H1 (cell line): Measurements from ENCODE around the gene LRRC3C.

Experiments
- CEBPB ChIP-seq: IDR thresholded peaks from 2 replicates; pipeline ENCODE4 v1.6.1; 2012; ENCODE audit warnings: low read depth, low read length
- GABPA ChIP-seq: IDR thresholded peaks from 2 replicates; pipeline ENCODE4 v1.6.1; 2011; ENCODE audit warnings: mild to moderate bottlenecking, low read length, moderate library complexity, borderline replicate concordance; ENCODE audit not compliant: insufficient read depth
- POLR2AphosphoS5 ChIP-seq: IDR thresholded peaks from 2 replicates; pipeline ENCODE4 v1.6.1; 2011; ENCODE audit warnings: low read depth, low read length
- RXRA ChIP-seq: IDR thresholded peaks from 2 replicates; pipeline ENCODE4 v1.6.1; 2011; ENCODE audit warnings: low read depth, mild to moderate bottlenecking, low read length, moderate library complexity; ENCODE audit not compliant: insufficient read depth

DNA sequence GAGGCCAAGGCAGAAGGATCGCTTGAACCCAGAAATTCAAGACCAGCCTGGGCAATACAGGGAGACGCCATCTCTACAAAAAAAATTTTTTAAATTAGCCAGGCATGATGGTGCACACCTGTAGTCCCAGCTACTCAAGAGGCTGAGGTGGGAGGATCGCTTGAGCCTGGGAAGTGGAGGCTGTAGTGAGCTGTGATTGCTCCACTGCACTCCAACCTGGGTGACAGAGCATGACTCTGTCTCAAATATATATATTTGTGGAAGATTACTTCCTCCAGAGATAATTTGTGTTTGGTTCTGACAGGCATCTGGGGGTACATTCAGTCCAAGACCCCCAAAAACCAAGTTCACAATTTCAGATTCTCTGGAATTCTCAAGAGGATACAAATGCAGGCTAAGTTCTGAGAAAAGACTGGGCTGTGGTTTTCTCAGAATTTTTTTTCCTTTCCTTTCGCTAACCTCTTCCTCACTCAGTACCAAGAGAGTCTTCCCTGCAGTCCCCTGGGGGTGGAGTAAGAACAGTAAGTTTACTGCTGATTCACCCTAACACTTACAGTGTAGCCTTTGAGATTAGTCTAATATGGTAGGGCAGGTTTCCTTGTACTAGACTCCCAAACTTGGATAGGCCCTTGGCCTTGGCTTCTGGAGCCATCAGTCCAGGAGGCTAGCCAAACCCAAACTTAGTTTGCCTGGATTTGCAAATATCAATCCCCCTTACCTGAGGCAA is 24.2 kb upstream of the LRRC3C start:
- TF ChIP-seq POLR2AphosphoS5 (no peak), GABPA (no peak), CEBPB (no peak), RXRA (no peak)
